Vagina (tissue), 2 donors: Measurements from ENCODE around the gene PHACTR2. TPM values are rescaled to one million over a fixed set of nuclear protein-coding genes. Genes with fewer than 3 reads are reported as not detected.

Experiments
- DNase-seq, 2 donors: peaks; one replicate each; pipeline ENCODE4 v3.0.0-alpha.2; 2017; ENCODE audit errors: extremely low spot score in 2 of 2
- H3K27ac ChIP-seq: fragments of 200-600 bp; sonication (generic); one replicate; pipeline ENCODE4 v1.5.1; 2019
- H3K27me3 ChIP-seq: fragments of 200-600 bp; sonication (generic); one replicate; pipeline ENCODE4 v1.5.1; 2019
- H3K36me3 ChIP-seq, 2 donors: fragments of 200-600 bp; sonication (generic); one replicate each; pipeline ENCODE4 v1.5.1; 2017 to 2019
- H3K4me1 ChIP-seq: fragments of 200-600 bp; sonication (generic); one replicate; pipeline ENCODE4 v1.5.1; 2019
- H3K4me3 ChIP-seq, 2 donors: fragments of 200-600 bp; sonication (generic); 1 replicate in 1 of 2; 2 replicates in 1 of 2; pipeline ENCODE4 v1.5.1; 2016 to 2019
- H3K9me3 ChIP-seq: fragments of 200-600 bp; sonication (generic); one replicate; pipeline ENCODE4 v1.5.1; 2019
- POLR2A ChIP-seq, 2 donors: fragments of 450-650 bp; IDR thresholded peaks; one replicate each; pipeline ENCODE4 v1.6.1; 2017; ENCODE audit warnings: antibody characterized with exemption in 2 of 2, mild to moderate bottlenecking in 2 of 2, moderate library complexity in 2 of 2
- POLR2AphosphoS5 ChIP-seq, 2 donors: sonication (generic); formaldehyde crosslinking; IDR thresholded peaks; one replicate each; pipeline ENCODE4 v1.9.0; 2017; ENCODE audit warnings: antibody characterized with exemption in 2 of 2, mild to moderate bottlenecking in 2 of 2, low read depth in 1 of 2; ENCODE audit not compliant: insufficient read depth in 1 of 2
- intact Hi-C: fragments of 100-400 bp; cut with DNase I; formaldehyde crosslinking; loops from one replicate; pipeline ENCODE4 v1.15.1; 2023
- total RNA-seq: library from RNA; depleted of rRNA; stranded (reverse); fragments of >200 nt; gene quantifications from one replicate; pipeline ENCODE4 v1.2.3, GENCODE V29; 2016
- TF ChIP-seq, protein P1 (sequence below), 3 experiments: fragments of 450-650 bp in 2 of 3; fragments of 200-600 bp in 1 of 3; sonication (generic) in 1 of 3; IDR thresholded peaks; one replicate each; pipeline ENCODE4 v1.5.1; 2017 to 2019; ENCODE audit warnings: antibody characterized with exemption in 3 of 3, mild to moderate bottlenecking in 2 of 3, moderate library complexity in 2 of 3

Gene PHACTR2
- total RNA-seq, 1 donor from 2014 or later = 61.6 TPM

DNA sequence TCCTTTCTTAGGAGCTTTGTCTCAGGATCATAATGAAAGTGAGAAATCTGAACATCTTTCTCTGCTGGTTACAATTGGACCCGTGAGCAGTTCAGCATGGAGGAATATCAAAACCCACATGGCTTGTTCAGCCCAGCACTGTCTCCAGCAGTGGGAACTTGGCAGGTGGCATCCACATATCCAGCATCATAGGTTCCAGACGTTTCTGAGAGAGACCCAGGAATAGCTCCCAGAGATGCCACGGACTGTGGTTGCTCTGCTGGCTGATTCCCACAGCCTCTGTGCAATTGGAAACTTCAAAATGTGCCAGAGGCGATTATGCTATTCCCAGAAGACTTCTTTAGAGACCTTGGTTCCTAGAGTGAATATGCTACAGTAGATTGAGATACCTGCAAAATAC is 76.4 kb downstream of the PHACTR2 start:
- intact Hi-C loops = no loop called here
- TF ChIP-seq, protein P1, sequence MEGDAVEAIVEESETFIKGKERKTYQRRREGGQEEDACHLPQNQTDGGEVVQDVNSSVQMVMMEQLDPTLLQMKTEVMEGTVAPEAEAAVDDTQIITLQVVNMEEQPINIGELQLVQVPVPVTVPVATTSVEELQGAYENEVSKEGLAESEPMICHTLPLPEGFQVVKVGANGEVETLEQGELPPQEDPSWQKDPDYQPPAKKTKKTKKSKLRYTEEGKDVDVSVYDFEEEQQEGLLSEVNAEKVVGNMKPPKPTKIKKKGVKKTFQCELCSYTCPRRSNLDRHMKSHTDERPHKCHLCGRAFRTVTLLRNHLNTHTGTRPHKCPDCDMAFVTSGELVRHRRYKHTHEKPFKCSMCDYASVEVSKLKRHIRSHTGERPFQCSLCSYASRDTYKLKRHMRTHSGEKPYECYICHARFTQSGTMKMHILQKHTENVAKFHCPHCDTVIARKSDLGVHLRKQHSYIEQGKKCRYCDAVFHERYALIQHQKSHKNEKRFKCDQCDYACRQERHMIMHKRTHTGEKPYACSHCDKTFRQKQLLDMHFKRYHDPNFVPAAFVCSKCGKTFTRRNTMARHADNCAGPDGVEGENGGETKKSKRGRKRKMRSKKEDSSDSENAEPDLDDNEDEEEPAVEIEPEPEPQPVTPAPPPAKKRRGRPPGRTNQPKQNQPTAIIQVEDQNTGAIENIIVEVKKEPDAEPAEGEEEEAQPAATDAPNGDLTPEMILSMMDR (IDR thresholded peaks at IDR 0.05) = no peak
- TF ChIP-seq POLR2AphosphoS5 (IDR thresholded peaks at IDR 0.05; ENCODE audit: insufficient read depth in 1 of 2, low read depth in 1 of 2) = no peak
- Histone ChIP-seq H3K9me3 (no peaks in the 10 kb centered on the region), H3K36me3 (no peaks in the 10 kb centered on the region), H3K27ac (no peak overlapping the region), H3K4me1 (no peaks in the 10 kb centered on the region), H3K27me3 (no peaks in the 10 kb centered on the region), H3K4me3 (no peak overlapping the region)
- DNase-seq = no peak

DNA sequence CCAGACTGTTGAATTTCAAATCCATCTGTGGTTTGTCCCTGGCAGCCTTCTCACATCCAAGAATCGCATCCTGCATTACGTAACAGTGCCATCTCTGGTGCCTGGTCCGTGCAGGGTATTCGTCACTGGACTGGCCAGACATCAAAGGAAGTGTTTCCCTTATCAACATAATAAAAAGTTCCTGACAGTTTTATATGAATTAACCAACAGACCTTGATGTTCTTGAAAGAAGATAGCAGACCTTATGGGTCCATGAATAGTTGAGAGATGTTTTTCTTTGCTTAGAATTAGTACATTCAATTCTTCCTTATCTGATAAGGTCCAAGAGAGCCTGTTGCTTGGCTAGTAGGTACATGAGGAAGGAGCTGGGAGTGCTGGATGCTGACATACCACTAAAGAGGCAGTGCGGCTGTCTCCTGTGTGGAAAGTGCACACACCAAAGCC is 77.6 kb downstream of the PHACTR2 start:
- Histone ChIP-seq H3K36me3 (no peaks in the 10 kb centered on the region), H3K4me3 (no peak overlapping the region), H3K4me1 (no peaks in the 10 kb centered on the region), H3K9me3 (no peaks in the 10 kb centered on the region), H3K27ac (no peak overlapping the region), H3K27me3 (no peaks in the 10 kb centered on the region)
- DNase-seq = no peak
- intact Hi-C loops = no loop called here
- TF ChIP-seq POLR2AphosphoS5 (IDR thresholded peaks at IDR 0.05; ENCODE audit: insufficient read depth in 1 of 2, low read depth in 1 of 2) = peak in 1 of 2 donors; percentile 18
- TF ChIP-seq, protein P1 (IDR thresholded peaks at IDR 0.05) = no peak

DNA sequence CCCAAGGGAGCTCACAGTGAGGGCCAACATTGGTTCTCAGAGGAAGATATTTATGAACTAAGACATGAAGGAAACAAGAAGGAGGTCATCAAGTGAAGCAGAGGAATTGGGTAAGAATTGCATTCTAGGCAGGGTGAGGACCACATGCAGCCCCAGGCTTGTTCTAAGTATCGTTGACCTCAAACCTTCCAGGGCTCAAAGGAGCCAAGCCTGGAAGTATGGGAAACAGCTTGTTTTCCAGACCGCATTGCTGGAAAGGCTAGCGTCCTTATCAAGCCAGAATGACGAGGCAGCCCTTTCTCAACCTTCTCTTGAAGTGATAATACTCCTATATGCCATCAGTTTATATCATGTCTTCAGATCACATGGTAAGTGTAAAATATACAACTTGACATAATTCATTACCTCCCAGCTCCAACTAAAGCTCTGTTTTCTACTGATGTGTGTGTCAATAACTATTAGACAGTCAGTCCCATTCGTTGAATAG is 79.6 kb downstream of the PHACTR2 start:
- Histone ChIP-seq H3K4me3 (no peak overlapping the region), H3K9me3 (no peaks in the 10 kb centered on the region), H3K36me3 (no peaks in the 10 kb centered on the region), H3K27me3 (no peaks in the 10 kb centered on the region), H3K4me1 (no peaks in the 10 kb centered on the region), H3K27ac (no peak overlapping the region)
- intact Hi-C loops = no loop called here
- no peak for TF ChIP-seq POLR2AphosphoS5 (IDR thresholded peaks at IDR 0.05; ENCODE audit: insufficient read depth in 1 of 2, low read depth in 1 of 2)
- TF ChIP-seq, protein P1 (IDR thresholded peaks at IDR 0.05) = no peak
- no peak for TF ChIP-seq POLR2A (IDR thresholded peaks at IDR 0.05)
- no peak for DNase-seq

DNA sequence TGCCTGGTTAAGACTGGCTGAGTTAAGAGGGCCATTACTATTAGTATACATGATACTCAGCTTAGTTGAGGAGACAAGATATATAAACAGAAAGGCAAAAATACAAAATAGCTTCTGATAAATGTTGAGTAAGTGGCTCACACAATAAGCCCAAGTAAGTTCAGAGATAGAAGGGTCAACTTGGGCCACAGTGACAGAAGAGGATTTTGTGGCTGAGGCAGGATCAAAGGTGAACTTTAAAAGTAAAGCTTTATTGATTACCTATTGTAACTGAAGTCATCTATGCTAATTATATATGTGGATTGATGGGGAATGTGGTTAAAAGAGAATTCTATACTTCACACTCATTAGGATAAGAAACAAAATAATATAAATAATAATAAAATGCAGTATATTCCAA is 80.8 kb downstream of the PHACTR2 start:
- no peaks in the 10 kb centered on the region for H3K9me3 ChIP-seq
- no peaks in the 10 kb centered on the region for H3K4me1 ChIP-seq
- no peak for DNase-seq
- intact Hi-C loops = no loop called here
- H3K27me3 ChIP-seq = no peaks in the 10 kb centered on the region
- no peak overlapping the region for H3K4me3 ChIP-seq
- H3K36me3 ChIP-seq = no peaks in the 10 kb centered on the region
- no peak overlapping the region for H3K27ac ChIP-seq
- TF ChIP-seq, protein P1 (IDR thresholded peaks at IDR 0.05) = no peak
- no peak for TF ChIP-seq POLR2A (IDR thresholded peaks at IDR 0.05)
- TF ChIP-seq POLR2AphosphoS5 (IDR thresholded peaks at IDR 0.05; ENCODE audit: insufficient read depth in 1 of 2, low read depth in 1 of 2) = no peak

DNA sequence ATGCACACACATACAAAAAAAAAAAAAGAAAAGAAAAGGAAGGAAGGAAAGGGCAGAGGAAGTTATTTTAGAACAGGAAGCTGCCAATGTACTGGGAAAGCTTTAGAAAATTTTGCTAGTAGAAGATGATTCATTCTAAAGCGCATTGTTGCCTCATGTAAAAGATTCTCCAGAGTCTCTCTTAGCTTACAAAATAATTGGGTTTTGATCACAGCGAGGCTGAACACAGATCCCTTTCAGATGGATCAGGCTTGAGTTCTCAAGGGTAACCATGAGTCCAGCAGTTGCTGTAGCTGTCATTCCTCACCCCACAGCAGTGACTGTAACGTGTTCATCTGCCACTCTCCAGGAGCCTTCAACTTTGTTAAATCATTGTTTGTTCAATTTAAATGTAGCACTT is 81.9 kb downstream of the PHACTR2 start:
- Histone ChIP-seq H3K27me3 (no peaks in the 10 kb centered on the region), H3K4me3 (no peak overlapping the region), H3K9me3 (no peaks in the 10 kb centered on the region), H3K4me1 (no peaks in the 10 kb centered on the region), H3K36me3 (peaks cover 0 to 4% of the 10 kb centered on the region in 2 donors), H3K27ac (no peak overlapping the region)
- TF ChIP-seq, protein P1 (IDR thresholded peaks at IDR 0.05) = no peak
- no peak for TF ChIP-seq POLR2AphosphoS5 (IDR thresholded peaks at IDR 0.05; ENCODE audit: insufficient read depth in 1 of 2, low read depth in 1 of 2)
- no peak for TF ChIP-seq POLR2A (IDR thresholded peaks at IDR 0.05)
- intact Hi-C loops = no loop called here
- DNase-seq = no peak
